ENCODE measurements around the gene RNASE13.

The RNASE13 gene

GRCh38 chr14:21014761-21015190 is 19.8 kb downstream of the RNASE13 start:
- TF ChIP-seq, protein P1, sequence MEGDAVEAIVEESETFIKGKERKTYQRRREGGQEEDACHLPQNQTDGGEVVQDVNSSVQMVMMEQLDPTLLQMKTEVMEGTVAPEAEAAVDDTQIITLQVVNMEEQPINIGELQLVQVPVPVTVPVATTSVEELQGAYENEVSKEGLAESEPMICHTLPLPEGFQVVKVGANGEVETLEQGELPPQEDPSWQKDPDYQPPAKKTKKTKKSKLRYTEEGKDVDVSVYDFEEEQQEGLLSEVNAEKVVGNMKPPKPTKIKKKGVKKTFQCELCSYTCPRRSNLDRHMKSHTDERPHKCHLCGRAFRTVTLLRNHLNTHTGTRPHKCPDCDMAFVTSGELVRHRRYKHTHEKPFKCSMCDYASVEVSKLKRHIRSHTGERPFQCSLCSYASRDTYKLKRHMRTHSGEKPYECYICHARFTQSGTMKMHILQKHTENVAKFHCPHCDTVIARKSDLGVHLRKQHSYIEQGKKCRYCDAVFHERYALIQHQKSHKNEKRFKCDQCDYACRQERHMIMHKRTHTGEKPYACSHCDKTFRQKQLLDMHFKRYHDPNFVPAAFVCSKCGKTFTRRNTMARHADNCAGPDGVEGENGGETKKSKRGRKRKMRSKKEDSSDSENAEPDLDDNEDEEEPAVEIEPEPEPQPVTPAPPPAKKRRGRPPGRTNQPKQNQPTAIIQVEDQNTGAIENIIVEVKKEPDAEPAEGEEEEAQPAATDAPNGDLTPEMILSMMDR (IDR thresholded peaks at IDR 0.05), result peak; percentile 78

- TF ChIP-seq, protein P1 (IDR thresholded peaks at IDR 0.05), result no peak
These were observed 23.5 kb downstream of the RNASE13 start for GRCh38 chr14:21011136-21011535.

DNA sequence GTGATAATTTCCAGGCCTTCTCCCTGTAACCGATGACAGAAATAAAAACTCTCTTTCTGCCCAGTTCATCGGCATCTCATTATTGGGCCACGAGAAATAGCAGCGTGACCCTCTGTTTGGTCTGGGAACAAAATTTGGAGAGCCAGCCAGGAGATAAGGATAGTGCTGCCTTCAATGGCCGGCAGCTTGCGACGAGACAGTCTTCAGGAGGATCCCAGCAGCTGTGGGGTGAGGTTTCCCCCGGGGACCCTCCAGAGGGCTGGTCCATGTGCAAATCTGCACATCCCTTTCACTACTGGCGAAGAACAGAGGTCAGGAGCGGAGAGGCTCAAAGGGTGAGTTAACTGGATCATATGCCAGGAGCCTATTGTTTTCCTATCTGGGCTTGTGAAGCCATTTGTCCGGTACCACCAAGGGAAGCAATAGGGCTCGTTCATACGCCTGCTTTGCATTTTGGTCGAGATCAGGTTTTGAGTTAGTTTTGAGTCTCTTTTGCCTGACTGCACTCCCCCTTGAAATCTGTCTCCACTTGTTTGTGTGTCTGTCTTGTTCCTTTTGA is 30.7 kb downstream of the RNASE13 start:
- TF ChIP-seq, protein P1 (IDR thresholded peaks at IDR 0.05), result no peak

DNA sequence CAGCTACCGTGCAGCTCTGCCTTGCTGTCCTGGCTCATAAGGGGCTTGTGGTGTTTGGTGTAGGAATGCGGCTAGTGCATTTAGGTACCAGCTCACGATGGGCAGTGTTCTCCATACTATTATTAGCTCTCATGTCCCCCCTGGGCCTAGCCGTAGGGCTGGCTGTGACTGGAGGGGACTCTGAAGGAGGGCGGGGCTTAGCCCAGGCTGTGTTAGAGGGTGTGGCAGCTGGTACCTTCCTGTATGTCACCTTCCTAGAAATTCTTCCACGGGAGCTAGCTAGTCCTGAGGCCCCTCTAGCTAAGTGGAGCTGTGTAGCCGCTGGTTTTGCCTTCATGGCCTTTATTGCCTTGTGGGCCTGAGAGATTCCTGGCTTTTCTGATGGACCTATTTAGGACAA is 33.4 kb downstream of the RNASE13 start:
- TF ChIP-seq, protein P1 (IDR thresholded peaks at IDR 0.05), result no peak

DNA sequence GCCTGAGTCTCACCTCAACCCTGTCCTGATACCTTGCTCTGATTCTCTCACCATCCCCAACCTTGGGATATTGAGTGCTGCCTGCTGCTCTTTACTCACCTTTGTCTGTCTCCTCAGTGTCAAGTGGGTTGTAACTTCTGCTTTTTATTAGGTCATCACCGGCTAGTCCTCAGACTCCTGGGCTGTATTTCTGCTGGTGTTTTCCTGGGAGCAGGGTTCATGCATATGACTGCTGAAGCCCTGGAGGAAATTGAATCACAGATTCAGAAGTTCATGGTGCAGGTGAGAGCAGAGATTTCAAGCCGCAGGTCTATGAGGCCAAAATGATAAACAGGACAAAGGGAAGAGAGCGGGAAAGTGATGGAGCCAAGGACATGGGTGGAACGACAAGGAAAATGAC is 35.0 kb downstream of the RNASE13 start:
- TF ChIP-seq, protein P1 (IDR thresholded peaks at IDR 0.05), result no peak

DNA sequence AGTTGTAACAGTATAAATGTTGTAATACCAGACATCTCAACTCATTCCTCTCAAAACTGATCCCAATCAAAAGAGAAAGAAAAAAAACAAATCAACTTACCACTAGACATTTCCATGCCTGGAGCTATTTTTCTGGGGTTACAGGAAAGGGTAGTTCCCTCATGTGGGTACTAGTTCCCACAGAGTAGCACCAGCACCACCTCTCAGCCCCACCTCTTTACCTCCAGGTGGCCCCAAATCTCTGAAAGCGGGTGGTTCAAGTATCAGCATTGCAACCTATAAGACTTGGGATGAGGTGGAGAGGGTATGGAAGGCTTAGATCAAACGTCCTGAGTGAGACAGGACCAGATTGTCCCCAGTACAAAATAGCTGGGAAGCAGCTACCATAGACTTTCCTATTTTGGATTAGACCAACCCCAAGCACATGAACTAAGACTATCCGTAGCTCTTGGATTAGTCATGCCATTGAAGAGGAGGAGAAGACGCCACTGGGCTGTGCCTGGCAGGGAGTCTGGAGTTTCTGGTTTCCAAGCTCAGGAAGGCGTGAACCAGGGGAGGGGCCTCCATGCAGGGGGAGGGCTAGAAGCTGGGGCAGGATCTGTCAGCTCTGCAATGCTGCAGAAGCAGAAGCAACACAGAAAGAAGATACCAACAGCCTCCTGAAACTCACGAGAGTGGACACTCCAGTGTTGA is 35.8 kb downstream of the RNASE13 start, which contains the start of gene SLC39A2:
TSS of gene SLC39A2 (plus strand) at position 620 of the 693 bp plus-strand sequence. CDS start 154 bp downstream, outside the sequence.
- TF ChIP-seq, protein P1 (IDR thresholded peaks at IDR 0.05), result no peak

DNA sequence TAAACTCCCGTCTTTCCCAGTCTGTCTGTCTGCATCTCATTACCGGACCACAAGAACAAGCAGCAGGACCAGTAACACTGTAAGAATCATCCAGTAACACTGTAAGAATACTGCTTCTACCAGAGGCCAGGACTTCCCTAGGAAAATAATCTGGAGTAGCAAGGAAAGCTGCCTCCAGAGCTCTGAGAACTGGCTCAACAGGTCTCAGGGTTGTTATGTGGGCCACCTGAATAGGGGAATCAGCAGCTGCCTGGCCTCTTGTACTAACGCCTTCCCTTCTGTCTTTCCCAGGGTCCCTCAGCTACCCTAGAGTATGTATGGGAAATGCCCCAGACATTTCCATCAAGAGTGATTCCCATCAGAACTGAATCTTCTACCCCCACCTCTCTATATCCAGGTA is 36.5 kb downstream of the RNASE13 start:
- TF ChIP-seq, protein P1 (IDR thresholded peaks at IDR 0.05), result no peak
